Activated CD4-positive, alpha-beta T cell treated with anti-CD3 and anti-CD28 coated beads, Interleukin-2, Interleukin-4, amounts not matched to agents 100 ng/mL and 50 ng/mL, durations not matched to agents 16 hours and 8 hours (primary cell): ENCODE data around the gene SPOP.
A peak's percentile ranks its signal among the peaks of the same experiment; 100 is the strongest.

Experiments
- DNase-seq: peaks from one replicate; pipeline ENCODE4 v3.0.0-alpha.2; 2020; ENCODE audit warnings: low spot score

SPOP gene

GRCh38 chr17:49583889-49584288 lies 94.0 kb downstream of the SPOP start:
- DNase-seq, result no peak

GRCh38 chr17:49583226-49583625 lies 94.7 kb downstream of the SPOP start:
- DNase-seq, result no peak

- no peak for DNase-seq
These were observed 95.1 kb downstream of the SPOP start for GRCh38 chr17:49582789-49583188.

GRCh38 chr17:49582055-49582722 lies 95.7 kb downstream of the SPOP start:
- DNase-seq, result no peak

- no peak for DNase-seq
These were observed 96.3 kb downstream of the SPOP start for GRCh38 chr17:49581648-49581998.

- no peak for DNase-seq
These were observed 96.8 kb downstream of the SPOP start for GRCh38 chr17:49580981-49581647.

- no peak for DNase-seq
These were observed 97.7 kb downstream of the SPOP start for GRCh38 chr17:49580055-49580721.

GRCh38 chr17:49579522-49579921 lies 98.4 kb downstream of the SPOP start:
- DNase-seq, result no peak

- DNase-seq, result no peak
These were observed 98.9 kb downstream of the SPOP start for GRCh38 chr17:49578952-49579500.

- no peak for DNase-seq
These were observed 99.5 kb downstream of the SPOP start for GRCh38 chr17:49578414-49578813.

GRCh38 chr17:49577963-49578362 lies 99.9 kb downstream of the SPOP start:
- no peak for DNase-seq

GRCh38 chr17:49577650-49577934 lies 100.3 kb downstream of the SPOP start:
- DNase-seq, result no peak

- no peak for DNase-seq
These were observed 100.8 kb downstream of the SPOP start for GRCh38 chr17:49576917-49577649.

GRCh38 chr17:49576088-49576916 lies 101.6 kb downstream of the SPOP start:
- no peak for DNase-seq

- peak; percentile 71 for DNase-seq
These were observed 102.2 kb downstream of the SPOP start, which contains the start of gene NXPH3 for GRCh38 chr17:49575679-49576087. TSS of gene NXPH3 (plus strand) at chr17:49575871. CDS start at chr17:49576220, 349 bp downstream.

GRCh38 chr17:49574945-49575678 lies 102.8 kb downstream of the SPOP start:
- DNase-seq, result no peak

- no peak for DNase-seq
These were observed 103.5 kb downstream of the SPOP start for GRCh38 chr17:49574323-49574781.

- no peak for DNase-seq
These were observed 104.2 kb downstream of the SPOP start for GRCh38 chr17:49573510-49574322.

GRCh38 chr17:49572806-49573420 lies 105.0 kb downstream of the SPOP start:
- no peak for DNase-seq
